Vagina (tissue), 2 donors: ENCODE results near the gene CRTC3. TPM values are rescaled to one million over a fixed set of nuclear protein-coding genes. Genes with fewer than 3 reads are reported as not detected.
"Not testable (repeated sequence)": the region's sequence is repeated elsewhere in the genome, so short reads cannot be mapped to it uniquely, and the experiment has no call there.

Experiments used
- DNase-seq, 2 donors: peaks; one replicate each; pipeline ENCODE4 v3.0.0-alpha.2; 2017; ENCODE audit errors: extremely low spot score in 2 of 2
- H3K27ac ChIP-seq: fragments of 200-600 bp; sonication (generic); one replicate; pipeline ENCODE4 v1.5.1; 2019
- H3K27me3 ChIP-seq: fragments of 200-600 bp; sonication (generic); one replicate; pipeline ENCODE4 v1.5.1; 2019
- H3K36me3 ChIP-seq, 2 donors: fragments of 200-600 bp; sonication (generic); one replicate each; pipeline ENCODE4 v1.5.1; 2017 to 2019
- H3K4me1 ChIP-seq: fragments of 200-600 bp; sonication (generic); one replicate; pipeline ENCODE4 v1.5.1; 2019
- H3K4me3 ChIP-seq, 2 donors: fragments of 200-600 bp; sonication (generic); 1 replicate in 1 of 2; 2 replicates in 1 of 2; pipeline ENCODE4 v1.5.1; 2016 to 2019
- H3K9me3 ChIP-seq: fragments of 200-600 bp; sonication (generic); one replicate; pipeline ENCODE4 v1.5.1; 2019
- CTCF ChIP-seq, 3 experiments: fragments of 450-650 bp in 2 of 3; fragments of 200-600 bp in 1 of 3; sonication (generic) in 1 of 3; IDR thresholded peaks; one replicate each; pipeline ENCODE4 v1.5.1; 2017 to 2019; ENCODE audit warnings: antibody characterized with exemption in 3 of 3, mild to moderate bottlenecking in 2 of 3, moderate library complexity in 2 of 3
- POLR2A ChIP-seq, 2 donors: fragments of 450-650 bp; IDR thresholded peaks; one replicate each; pipeline ENCODE4 v1.6.1; 2017; ENCODE audit warnings: antibody characterized with exemption in 2 of 2, mild to moderate bottlenecking in 2 of 2, moderate library complexity in 2 of 2
- POLR2AphosphoS5 ChIP-seq, 2 donors: sonication (generic); formaldehyde crosslinking; IDR thresholded peaks; one replicate each; pipeline ENCODE4 v1.9.0; 2017; ENCODE audit warnings: antibody characterized with exemption in 2 of 2, mild to moderate bottlenecking in 2 of 2, low read depth in 1 of 2; ENCODE audit not compliant: insufficient read depth in 1 of 2
- intact Hi-C: fragments of 100-400 bp; cut with DNase I; formaldehyde crosslinking; loops from one replicate; pipeline ENCODE4 v1.15.1; 2023
- total RNA-seq: library from RNA; depleted of rRNA; stranded (reverse); fragments of >200 nt; gene quantifications from one replicate; pipeline ENCODE4 v1.2.3, GENCODE V29; 2016

Gene CRTC3
- total RNA-seq, 1 donor from 2014 or later: 43.5 TPM

DNA sequence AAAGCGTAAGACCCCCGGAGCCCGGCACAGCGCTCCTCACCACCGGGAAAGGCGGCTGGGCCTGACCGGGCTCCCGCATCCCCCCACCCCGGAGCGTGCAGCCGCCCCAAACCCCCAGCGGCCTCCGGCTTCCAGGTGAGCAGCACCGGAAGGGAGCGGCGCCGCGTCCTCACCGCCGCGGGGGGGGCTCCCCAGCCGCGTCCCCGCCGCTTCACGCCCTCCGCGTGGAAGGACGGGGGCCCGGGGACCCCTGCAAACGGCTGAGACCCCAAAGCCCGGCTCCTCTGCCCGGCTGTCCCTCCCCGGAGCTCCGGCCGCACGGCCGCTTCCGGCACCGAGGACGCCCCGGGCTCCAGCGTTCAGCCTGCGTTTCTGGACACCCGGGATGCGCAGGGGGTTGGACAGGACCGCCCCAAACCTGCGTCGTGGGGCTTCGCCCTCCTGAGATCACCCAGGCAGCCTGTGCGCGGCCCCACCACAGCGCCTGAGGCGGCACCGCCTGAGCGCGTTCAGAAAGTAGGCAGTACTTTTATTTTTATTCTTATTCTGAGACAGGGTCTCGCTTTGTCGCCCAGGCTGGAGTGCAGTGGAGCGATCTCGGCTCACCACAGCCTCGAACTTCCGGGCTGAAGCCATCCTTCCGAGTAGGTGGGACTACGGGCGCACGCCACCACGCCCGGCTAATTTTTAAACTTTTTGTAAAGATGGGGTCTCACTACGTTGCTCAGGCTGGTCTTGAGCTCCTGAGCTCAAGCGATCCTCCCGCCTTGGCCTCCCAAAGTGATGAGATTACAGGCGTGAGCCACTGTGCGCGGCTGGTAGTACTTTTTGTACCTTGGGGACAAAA lies 135.8 kb downstream of the CRTC3 start:
- Histone ChIP-seq H3K27ac (peak overlapping the region; percentile 85), H3K4me1 (peaks cover 11% of the 10 kb centered on the region), H3K9me3 (no peaks in the 10 kb centered on the region), H3K27me3 (no peaks in the 10 kb centered on the region), H3K36me3 (no peaks in the 10 kb centered on the region), H3K4me3 (peak overlapping the region; percentile 52 to 71)
- no peak for DNase-seq
- intact Hi-C loops: no loop called here
- TF ChIP-seq POLR2A (IDR thresholded peaks at IDR 0.05): peak in 1 of 2 donors; percentile 16
- peak in 1 of 2 donors; percentile 71 for TF ChIP-seq POLR2AphosphoS5 (IDR thresholded peaks at IDR 0.05; ENCODE audit: insufficient read depth in 1 of 2, low read depth in 1 of 2)
- no peak for TF ChIP-seq CTCF (IDR thresholded peaks at IDR 0.05)

- peak overlapping the region; percentile 52 to 71 for H3K4me3 ChIP-seq
These were observed 136.6 kb downstream of the CRTC3 start for GRCh38 chr15:90666135-90666909.

DNA sequence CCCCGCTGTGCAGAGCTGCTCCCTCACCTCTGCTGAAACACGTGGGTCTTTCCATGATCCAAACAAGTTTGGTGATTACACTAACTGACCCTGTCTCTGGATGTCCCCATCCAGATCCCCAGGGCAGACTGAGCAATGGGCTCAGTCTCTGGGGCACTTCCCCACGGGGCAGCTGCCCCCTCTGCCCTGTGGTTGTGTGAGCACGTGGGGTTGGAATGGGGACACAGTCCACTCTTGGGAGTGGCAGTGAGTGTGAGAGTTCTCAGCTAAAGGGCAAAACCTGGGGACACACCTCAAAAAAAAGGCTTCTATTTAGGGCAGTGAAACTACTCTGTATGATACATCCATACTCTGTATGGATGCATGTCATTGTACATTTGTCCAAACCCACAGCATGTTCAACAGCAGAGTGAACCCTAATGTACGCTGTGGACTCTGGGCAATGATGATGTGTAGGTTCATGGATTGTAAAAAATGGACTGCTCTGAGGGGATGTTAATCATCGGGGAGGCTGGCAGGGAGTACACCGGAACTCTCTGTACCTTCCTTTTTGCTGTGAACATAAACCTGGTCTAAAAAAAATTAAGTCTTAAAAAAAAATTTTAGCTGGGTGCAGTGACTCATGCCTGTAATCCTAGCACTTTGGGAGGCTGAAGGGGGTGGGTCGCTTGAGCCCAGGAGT lies 137.5 kb downstream of the CRTC3 start:
- no peak overlapping the region for H3K27ac ChIP-seq
- intact Hi-C loops: no loop called here
- no peaks in the 10 kb centered on the region for H3K9me3 ChIP-seq
- no peak overlapping the region for H3K4me3 ChIP-seq
- no peak for DNase-seq
- no peaks in the 10 kb centered on the region for H3K27me3 ChIP-seq
- H3K4me1 ChIP-seq: peaks cover 11% of the 10 kb centered on the region
- TF ChIP-seq POLR2AphosphoS5 (IDR thresholded peaks at IDR 0.05; ENCODE audit: insufficient read depth in 1 of 2, low read depth in 1 of 2) (no peak), POLR2A (IDR thresholded peaks at IDR 0.05) (no peak), CTCF (IDR thresholded peaks at IDR 0.05) (no peak)
- no peaks in the 10 kb centered on the region for H3K36me3 ChIP-seq

More at GRCh38 chr15:90666135-90666909, 136.6 kb downstream of the CRTC3 start:
- DNase-seq: no peak
- TF ChIP-seq CTCF (IDR thresholded peaks at IDR 0.05) (no peak), POLR2A (IDR thresholded peaks at IDR 0.05) (no peak), POLR2AphosphoS5 (IDR thresholded peaks at IDR 0.05; ENCODE audit: insufficient read depth in 1 of 2, low read depth in 1 of 2) (no peak)
- no peaks in the 10 kb centered on the region for H3K36me3 ChIP-seq
- intact Hi-C loops: no loop called here
- H3K4me1 ChIP-seq: peaks cover 11% of the 10 kb centered on the region
- no peaks in the 10 kb centered on the region for H3K27me3 ChIP-seq
- peak overlapping the region; percentile 85 for H3K27ac ChIP-seq
- H3K9me3 ChIP-seq: no peaks in the 10 kb centered on the region

GRCh38 chr15:90667755-90668345 lies 138.1 kb downstream of the CRTC3 start:
- H3K36me3 ChIP-seq, intact Hi-C loops, DNase-seq, H3K27ac ChIP-seq, H3K9me3 ChIP-seq, H3K27me3 ChIP-seq, H3K4me3 ChIP-seq: not testable (repeated sequence)
- H3K4me1 ChIP-seq: peaks cover 11% of the 10 kb centered on the region

- intact Hi-C loops, H3K9me3 ChIP-seq, DNase-seq, H3K27ac ChIP-seq, H3K4me1 ChIP-seq, H3K36me3 ChIP-seq, H3K4me3 ChIP-seq, H3K27me3 ChIP-seq: not testable (repeated sequence)
These were observed 140.9 kb downstream of the CRTC3 start for GRCh38 chr15:90670631-90671030.
